ENCODE data around the gene SLC35A2.
"Not testable (repeated sequence)": the region's sequence is repeated elsewhere in the genome, so short reads cannot be mapped to it uniquely, and the experiment has no call there.

The SLC35A2 gene

GRCh38 chrX:48854121-48854804, 57.2 kb downstream of the SLC35A2 start:
- DNase-seq (ENCODE audit: extremely low read depth in 1 of 2, low read depth in 1 of 2): not testable (repeated sequence)

GRCh38 chrX:48853494-48853893, 58.0 kb downstream of the SLC35A2 start:
- not testable (repeated sequence) for DNase-seq (ENCODE audit: extremely low read depth in 1 of 2, low read depth in 1 of 2)
